Tibial artery (tissue), 4 donors: ENCODE data around the gene SCRN3.

Experiments
- DNase-seq, 2 donors: peaks; one replicate each; pipeline ENCODE4 v3.0.0-alpha.2; 2019
- H3K27ac ChIP-seq, 2 donors: fragments of 200-600 bp; sonication (generic) in 1 of 2; 1 replicate in 1 of 2; 2 replicates in 1 of 2; pipeline ENCODE4 v1.5.1; 2018 to 2019; ENCODE audit warnings: mild to moderate bottlenecking in 1 of 2
- H3K27me3 ChIP-seq, 2 donors: fragments of 200-600 bp; sonication (generic) in 1 of 2; one replicate each; pipeline versions ENCODE4 v1.5.1 to v1.6.0; 2016 to 2019
- H3K36me3 ChIP-seq, 3 donors: fragments of 200-600 bp; sonication (generic) in 2 of 3; one replicate each; pipeline ENCODE4 v1.5.1; 2016 to 2019; ENCODE audit warnings: mild to moderate bottlenecking in 2 of 3
- H3K4me1 ChIP-seq, 4 donors: fragments of 200-600 bp; sonication (generic) in 2 of 4; 1 replicate in 3 of 4; 2 replicates in 1 of 4; pipeline ENCODE4 v1.5.1; 2016 to 2019
- H3K4me3 ChIP-seq, 2 donors: fragments of 200-600 bp; sonication (generic) in 1 of 2; 1 replicate in 1 of 2; 2 replicates in 1 of 2; pipeline ENCODE4 v1.5.1; 2018 to 2019; ENCODE audit warnings: mild to moderate bottlenecking in 2 of 2
- H3K9me3 ChIP-seq, 3 donors: fragments of 200-600 bp; sonication (generic) in 1 of 3; one replicate each; pipeline ENCODE4 v1.5.1; 2016 to 2019
- CTCF ChIP-seq, 2 experiments: fragments of 200-600 bp in 1 of 2; fragments of 450-650 bp in 1 of 2; IDR thresholded peaks; one replicate each; pipeline ENCODE4 v1.5.1; 2017 to 2019; ENCODE audit warnings: antibody characterized with exemption in 2 of 2, mild to moderate bottlenecking in 1 of 2, moderate library complexity in 1 of 2
- intact Hi-C: fragments of 100-400 bp; cut with DNase I; formaldehyde crosslinking; loops from one replicate; pipeline ENCODE4 v1.15.0; 2023; ENCODE audit warnings: low total_unique reads

The SCRN3 gene

GRCh38 chr2:174461221-174461620 is 65.7 kb downstream of the SCRN3 start:
- H3K27ac ChIP-seq, result no peak overlapping the region
- H3K27me3 ChIP-seq, result no peaks in the 10 kb centered on the region
- no peaks in the 10 kb centered on the region for H3K9me3 ChIP-seq
- no peaks in the 10 kb centered on the region for H3K4me1 ChIP-seq
- peaks cover under 1 to 29% (median 26%) of the 10 kb centered on the region in 3 donors for H3K36me3 ChIP-seq
- intact Hi-C loops, result loop anchor here (5.0 to 10.0 kb wide), 3 partner anchors 61 to 234 kb away; no protein-coding TSS in a partner anchor
- no peak for TF ChIP-seq CTCF (IDR thresholded peaks at IDR 0.05)
- DNase-seq, result no peak
- H3K4me3 ChIP-seq, result no peak overlapping the region

- no peaks in the 10 kb centered on the region for H3K27me3 ChIP-seq
- no peak overlapping the region for H3K27ac ChIP-seq
- DNase-seq, result no peak
- no peak overlapping the region for H3K4me3 ChIP-seq
- no peaks in the 10 kb centered on the region for H3K9me3 ChIP-seq
- no peak for TF ChIP-seq CTCF (IDR thresholded peaks at IDR 0.05)
- intact Hi-C loops, result loop anchor here (10.0 kb wide), 2 partner anchors 139 to 229 kb away; no protein-coding TSS in a partner anchor
- H3K4me1 ChIP-seq, result no peaks in the 10 kb centered on the region
- H3K36me3 ChIP-seq, result peaks cover 0 to 7% (median 4%) of the 10 kb centered on the region in 3 donors
These were observed 69.8 kb downstream of the SCRN3 start for GRCh38 chr2:174465327-174465726.

- intact Hi-C loops, result no loop called here
- Histone ChIP-seq H3K36me3 (no peaks in the 10 kb centered on the region), H3K4me3 (no peak overlapping the region), H3K27me3 (no peaks in the 10 kb centered on the region), H3K9me3 (no peaks in the 10 kb centered on the region), H3K27ac (no peak overlapping the region), H3K4me1 (no peaks in the 10 kb centered on the region)
- DNase-seq, result no peak
- TF ChIP-seq CTCF (IDR thresholded peaks at IDR 0.05), result no peak
These were observed 78.3 kb downstream of the SCRN3 start for GRCh38 chr2:174473796-174474195.

GRCh38 chr2:174477759-174478158 is 82.2 kb downstream of the SCRN3 start:
- DNase-seq, result no peak
- no peaks in the 10 kb centered on the region for H3K27me3 ChIP-seq
- H3K4me1 ChIP-seq, result no peaks in the 10 kb centered on the region
- no peak for TF ChIP-seq CTCF (IDR thresholded peaks at IDR 0.05)
- no peaks in the 10 kb centered on the region for H3K9me3 ChIP-seq
- H3K36me3 ChIP-seq, result peaks cover 0 to 9% (median 4%) of the 10 kb centered on the region in 3 donors
- intact Hi-C loops, result no loop called here
- H3K27ac ChIP-seq, result no peak overlapping the region
- H3K4me3 ChIP-seq, result no peak overlapping the region
